Muscle of arm (tissue), 12 donors: ENCODE data around the gene GLYATL2. TPM values are rescaled to one million over a fixed set of nuclear protein-coding genes. Genes with fewer than 3 reads are reported as not detected.

Experiments
- DNase-seq: peaks from one replicate; pipeline ENCODE4 v3.0.0-alpha.2; 2013
- polyA plus RNA-seq, 12 donors: library from polyadenylated mRNA; unstranded; fragments of 120-200 nt; gene quantifications; one replicate each; pipeline ENCODE4 v1.2.1, GENCODE V29; 2013; ENCODE audit not compliant: insufficient read length in 12 of 12

GLYATL2 gene
- polyA plus RNA-seq, 12 donors = 0.74 to 3.4 (median 1.5) TPM; not detected in 2

DNA sequence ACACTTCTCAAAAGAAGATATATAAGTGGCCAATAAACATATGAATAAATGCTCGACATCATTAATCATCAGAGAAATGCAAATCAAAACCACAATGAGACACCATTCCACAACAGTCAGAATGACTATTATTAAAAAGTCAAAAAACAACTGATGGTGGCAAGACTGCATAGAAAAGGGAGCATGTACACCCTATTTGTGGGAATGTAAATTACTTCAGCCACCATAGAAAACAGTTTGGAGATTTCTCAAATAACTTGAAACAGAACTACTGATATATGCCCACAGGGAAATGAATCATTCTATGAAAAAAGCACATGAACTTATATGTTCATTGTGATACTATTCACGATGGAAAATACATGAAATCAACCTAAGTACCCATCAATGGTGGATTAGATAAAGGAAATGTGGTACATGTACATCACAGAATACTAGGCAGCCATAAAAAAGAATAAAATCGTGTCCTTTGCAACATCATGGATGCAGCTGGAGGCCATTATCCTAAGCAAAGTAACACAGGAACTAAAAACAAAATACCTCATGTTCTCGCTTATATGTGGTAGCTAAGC is 42.4 kb downstream of the GLYATL2 start:
- DNase-seq = no peak

DNA sequence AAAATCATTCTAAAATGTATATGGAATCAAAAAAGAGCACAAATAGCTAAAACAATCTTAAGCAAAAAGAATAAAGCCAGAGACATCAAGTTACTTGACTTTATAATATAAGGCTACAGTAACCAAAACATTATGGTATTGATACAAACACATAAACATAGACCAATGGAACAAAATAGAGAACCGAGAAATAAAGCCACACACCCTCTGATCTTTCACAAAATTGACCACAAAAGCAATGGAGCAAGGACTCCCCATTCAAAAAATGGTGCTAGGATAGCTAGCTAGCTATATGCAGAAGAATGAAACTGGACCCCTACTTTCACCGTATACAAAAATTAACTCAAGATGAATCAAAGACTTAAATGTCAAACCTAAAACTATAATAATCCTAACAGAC is 43.2 kb downstream of the GLYATL2 start:
- no peak for DNase-seq

DNA sequence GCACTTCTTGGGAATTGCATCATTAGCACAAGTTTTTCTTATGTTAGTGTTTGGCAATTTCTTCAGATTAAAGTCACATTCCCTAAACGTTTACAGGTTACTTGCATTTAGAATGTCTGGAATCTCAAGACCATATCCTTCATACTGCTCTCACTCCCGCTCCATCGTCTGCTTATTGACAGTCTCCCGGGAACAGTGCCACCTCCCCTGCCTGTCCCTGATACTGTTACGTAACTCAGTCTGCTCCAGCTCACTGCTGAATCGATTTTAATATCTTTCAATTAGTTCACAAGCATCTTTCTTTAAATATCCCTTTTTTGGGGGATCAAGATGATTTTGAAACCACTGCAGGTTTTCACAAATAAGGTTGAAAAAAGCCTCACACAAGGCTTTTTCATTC is 48.2 kb downstream of the GLYATL2 start:
- DNase-seq = no peak

DNA sequence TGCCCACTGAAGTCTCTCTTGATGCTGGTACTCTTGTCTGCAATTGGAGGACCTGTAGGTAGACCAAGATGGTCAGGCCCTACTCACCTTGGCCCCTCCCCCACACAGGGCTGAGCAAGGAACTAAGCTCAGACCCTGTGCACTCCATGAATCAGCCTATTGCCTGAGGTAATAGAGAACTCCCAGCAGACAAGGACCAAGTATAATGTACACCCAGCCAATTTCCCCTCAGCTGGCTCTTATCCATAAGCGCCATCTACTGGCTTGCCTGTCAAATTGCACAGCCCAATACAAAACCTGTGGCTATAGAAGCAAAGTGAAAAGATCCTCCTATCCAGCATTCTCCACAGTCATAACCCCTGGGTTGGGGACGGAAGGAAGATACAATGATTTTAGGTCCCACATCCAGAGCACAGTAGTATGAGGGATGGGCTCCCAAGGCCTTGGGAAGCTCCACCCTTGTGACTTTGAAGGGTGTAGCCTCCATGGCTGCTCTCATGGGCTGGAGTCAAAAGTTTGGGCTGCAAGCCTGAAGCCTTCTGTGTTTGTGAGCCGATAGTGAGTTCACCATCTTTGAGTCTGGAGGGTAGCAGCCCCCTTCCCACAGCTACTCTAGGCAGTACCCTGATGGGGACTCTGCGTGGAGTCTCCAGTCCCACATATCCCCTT is 56.0 kb downstream of the GLYATL2 start:
- peak; percentile 2 for DNase-seq

DNA sequence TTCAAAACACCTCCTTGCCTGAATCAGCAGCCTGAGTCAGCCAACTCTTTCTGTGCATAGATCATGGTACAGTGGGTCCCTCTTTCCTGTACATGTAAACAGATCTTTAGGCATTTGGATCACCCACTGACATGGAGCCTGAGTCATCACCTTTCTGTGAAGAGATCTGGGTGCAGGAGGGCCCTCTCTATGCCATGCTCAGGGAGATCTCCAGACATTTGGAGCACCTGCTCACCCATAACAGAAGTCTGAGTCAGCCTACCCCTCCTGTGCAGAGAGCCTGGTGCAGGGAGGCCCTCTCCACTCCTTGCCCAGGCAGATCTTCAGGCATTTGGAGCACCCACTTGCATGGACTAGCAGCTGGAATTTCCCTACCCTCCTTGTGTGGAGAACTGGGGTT is 56.6 kb downstream of the GLYATL2 start:
- DNase-seq = no peak

DNA sequence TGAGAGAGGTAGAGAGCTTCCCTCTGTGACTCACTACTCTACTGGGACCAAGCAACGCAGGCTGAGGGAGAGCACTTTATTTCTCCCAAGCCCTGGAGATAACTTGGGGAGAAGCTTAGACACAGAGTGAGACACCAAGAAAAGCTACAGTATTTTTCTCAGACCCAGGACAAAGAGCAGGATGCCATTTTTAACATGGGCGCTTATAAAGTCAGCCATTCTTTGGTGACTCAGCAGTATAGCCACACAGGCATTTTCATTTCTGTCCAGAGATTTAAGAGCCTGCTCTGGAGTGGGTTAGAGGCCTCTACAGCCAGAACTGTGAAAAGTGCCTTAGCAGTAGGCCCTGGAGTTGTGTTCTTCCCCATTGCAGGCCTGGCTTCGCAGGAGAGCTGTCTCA is 57.8 kb downstream of the GLYATL2 start:
- DNase-seq = no peak

DNA sequence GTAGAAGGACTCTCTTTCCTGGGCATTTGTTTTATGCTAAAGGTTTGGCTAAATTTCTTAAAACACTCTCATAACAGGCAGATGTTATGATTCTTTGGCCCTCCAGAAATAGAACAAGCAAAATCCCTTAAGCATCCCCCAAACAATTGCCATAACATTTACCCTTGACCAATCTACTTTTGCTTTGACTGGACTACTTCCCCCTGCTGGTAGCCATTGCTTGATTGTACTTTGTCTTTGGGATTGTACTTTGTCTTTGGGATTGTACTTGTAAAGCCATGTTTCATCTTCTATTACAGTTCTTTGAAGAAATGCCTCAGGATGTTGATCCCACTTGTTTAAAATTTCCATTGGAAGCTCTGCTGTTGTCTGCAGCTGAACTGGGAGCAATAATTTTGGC is 59.5 kb downstream of the GLYATL2 start:
- DNase-seq = no peak

Other genes with a start within 250 kb of the GLYATL2 start
- 1 to 10 TPM in 3 of 12 donors, under 1 TPM in 7, not detected in 2; 0.43 to 1.5 (median 0.74) TPM for gene CNTF, start 222.0 kb downstream of the GLYATL2 start, polyA plus RNA-seq
- gene GLYAT, start 112.8 kb downstream of the GLYATL2 start, polyA plus RNA-seq = under 1 TPM in 4 of 12 donors, not detected in 8; 0.15 to 0.77 (median 0.31) TPM
- gene GLYATL1, start 94.8 kb upstream of the GLYATL2 start, polyA plus RNA-seq = 1 to 10 TPM in 4 of 12 donors, under 1 TPM in 6, not detected in 2; 0.35 to 1.7 (median 0.74) TPM
- not detected for gene GLYATL1B, start 241.6 kb upstream of the GLYATL2 start, polyA plus RNA-seq